ENCODE data around the gene S100A10.

The S100A10 gene

GRCh38 chr1:151993734-151994496 lies at the start of gene S100A10:
S100A10 (minus strand) TSS chr1:151993859; CDS start chr1:151986230, 7,629 bp downstream.
- peak; percentile 61 for DNase-seq (ENCODE audit: low read depth)

GRCh38 chr1:152042030-152042429 lies 48.4 kb upstream of the S100A10 start:
- no peak for DNase-seq (ENCODE audit: low read depth)

- no peak for DNase-seq (ENCODE audit: low read depth)
Observed at GRCh38 chr1:152039886-152040285, 46.2 kb upstream of the S100A10 start.

- no peak for DNase-seq (ENCODE audit: low read depth)
Observed at GRCh38 chr1:152039461-152039860, 45.8 kb upstream of the S100A10 start.

- no peak for DNase-seq (ENCODE audit: low read depth)
Observed at GRCh38 chr1:152038871-152039270, 45.2 kb upstream of the S100A10 start.

GRCh38 chr1:152036267-152037216 lies 42.9 kb upstream of the S100A10 start, which contains the start of gene S100A11:
S100A11 (minus strand) TSS chr1:152037004; CDS start chr1:152036915, 89 bp downstream.
- DNase-seq (ENCODE audit: low read depth), result peak; percentile 58

GRCh38 chr1:152035539-152036266 lies 42.0 kb upstream of the S100A10 start:
- no peak for DNase-seq (ENCODE audit: low read depth)

GRCh38 chr1:152034654-152035538 lies 41.2 kb upstream of the S100A10 start:
- DNase-seq (ENCODE audit: low read depth), result peak; percentile 42

- DNase-seq (ENCODE audit: low read depth), result no peak
Observed at GRCh38 chr1:152034324-152034653, 40.6 kb upstream of the S100A10 start.

- DNase-seq (ENCODE audit: low read depth), result no peak
Observed at GRCh38 chr1:152029929-152030211, 36.2 kb upstream of the S100A10 start.

- no peak for DNase-seq (ENCODE audit: low read depth)
Observed at GRCh38 chr1:152029144-152029928, 35.7 kb upstream of the S100A10 start.

GRCh38 chr1:152026895-152027294 lies 33.2 kb upstream of the S100A10 start:
- no peak for DNase-seq (ENCODE audit: low read depth)

GRCh38 chr1:152024223-152024622 lies 30.6 kb upstream of the S100A10 start:
- no peak for DNase-seq (ENCODE audit: low read depth)

- DNase-seq (ENCODE audit: low read depth), result no peak
Observed at GRCh38 chr1:152023221-152023620, 29.6 kb upstream of the S100A10 start.

GRCh38 chr1:152022474-152022873 lies 28.8 kb upstream of the S100A10 start:
- no peak for DNase-seq (ENCODE audit: low read depth)

- DNase-seq (ENCODE audit: low read depth), result no peak
Observed at GRCh38 chr1:152021569-152021968, 27.9 kb upstream of the S100A10 start.

GRCh38 chr1:152020849-152021248 lies 27.2 kb upstream of the S100A10 start:
- no peak for DNase-seq (ENCODE audit: low read depth)

GRCh38 chr1:152018537-152018936 lies 24.9 kb upstream of the S100A10 start:
- DNase-seq (ENCODE audit: low read depth), result no peak

- DNase-seq (ENCODE audit: low read depth), result no peak
Observed at GRCh38 chr1:152015766-152016165, 22.1 kb upstream of the S100A10 start.

GRCh38 chr1:152014943-152015342 lies 21.3 kb upstream of the S100A10 start:
- no peak for DNase-seq (ENCODE audit: low read depth)

Data from stimulated activated CD8-positive, alpha-beta memory T cell treated with anti-CD3 and anti-CD28 coated beads, Interleukin-12 subunit alpha, Interleukin-12 subunit beta, amount 100 ng/mL, for 1 hour (primary cell).